DND-41 (cell line): Measurements from ENCODE around the gene SLFN12L.
"Not testable (repeated sequence)": the region's sequence is repeated elsewhere in the genome, so short reads cannot be mapped to it uniquely, and the experiment has no call there.

Experiments
- ATAC-seq: fragments of 200-7000 bp; cut with Tn5 transposase; 3 replicates; pipeline ENCODE4 v1.9.1; 2021; ENCODE audit warnings: low read depth; ENCODE audit not compliant: insufficient read depth
- DNase-seq: peaks from one replicate; pipeline ENCODE4 v3.0.0-alpha.2; 2020
- H2AFZ ChIP-seq: 2 replicates; pipeline ENCODE4 v1.6.0; 2012; ENCODE audit warnings: low read depth, low read length
- H3K27ac ChIP-seq: 2 replicates; pipeline ENCODE4 v1.5.1; 2012; ENCODE audit warnings: low read length, inconsistent platforms
- H3K27me3 ChIP-seq: fragments of 200-600 bp; sonication (generic); 2 replicates; pipeline ENCODE4 v1.6.0; 2012; ENCODE audit warnings: low read length, mild to moderate bottlenecking, inconsistent platforms; ENCODE audit not compliant: insufficient read depth, poor library complexity
- H3K36me3 ChIP-seq: 2 replicates; pipeline ENCODE4 v1.5.1; 2012; ENCODE audit warnings: low read length, inconsistent platforms; ENCODE audit not compliant: insufficient read depth
- H3K4me1 ChIP-seq: 2 replicates; pipeline ENCODE4 v1.5.1; 2012; ENCODE audit warnings: mild to moderate bottlenecking, low read length; ENCODE audit not compliant: insufficient read depth
- H3K4me2 ChIP-seq: 2 replicates; pipeline ENCODE4 v1.6.0; 2012; ENCODE audit warnings: mild to moderate bottlenecking, moderate library complexity, low read length, inconsistent platforms; ENCODE audit not compliant: insufficient read depth
- H3K4me3 ChIP-seq, 2 experiments: fragments of 200-600 bp in 1 of 2; shearing (Covaris generic) in 1 of 2; 2 replicates each; pipeline ENCODE4 v1.5.1; 2012 to 2016; ENCODE audit warnings: inconsistent platforms in 2 of 2, low read length in 2 of 2, mild to moderate bottlenecking in 2 of 2, low read depth in 1 of 2, moderate library complexity in 1 of 2
- H3K79me2 ChIP-seq: 2 replicates; pipeline ENCODE4 v1.6.0; 2012; ENCODE audit warnings: low read length, inconsistent platforms; ENCODE audit not compliant: insufficient read depth
- H3K9ac ChIP-seq: 2 replicates; pipeline ENCODE4 v1.6.0; 2012; ENCODE audit warnings: low read depth, mild to moderate bottlenecking, inconsistent platforms, low read length, moderate library complexity
- H3K9me3 ChIP-seq: 2 replicates; pipeline ENCODE4 v1.5.1; 2012; ENCODE audit warnings: low read length, moderate library complexity, mild to moderate bottlenecking, inconsistent platforms; ENCODE audit not compliant: insufficient read depth, severe bottlenecking
- H4K20me1 ChIP-seq: 2 replicates; pipeline ENCODE4 v1.6.0; 2012; ENCODE audit warnings: low read length; ENCODE audit not compliant: insufficient read depth
- CTCF ChIP-seq: IDR thresholded peaks from 2 replicates; pipeline ENCODE4 v1.5.1; 2012; ENCODE audit warnings: borderline replicate concordance, low read length, moderate library complexity, mild to moderate bottlenecking; ENCODE audit not compliant: poor library complexity, severe bottlenecking; ENCODE audit errors: extremely low read depth
- EZH2 ChIP-seq: IDR thresholded peaks from 3 replicates; pipeline ENCODE4 v1.6.1; 2012; ENCODE audit warnings: borderline replicate concordance, low read depth, mild to moderate bottlenecking, moderate library complexity, low read length, inconsistent platforms; ENCODE audit not compliant: severe bottlenecking

The SLFN12L gene

GRCh38 chr17:35523296-35523695 is 14.2 kb downstream of the SLFN12L start:
- H3K36me3 ChIP-seq: peaks cover 53% of the 10 kb centered on the region
- no peaks in the 10 kb centered on the region for H3K9me3 ChIP-seq
- peak overlapping the region; percentile 55; the same call in 1 of the 2 replicates for H3K27ac ChIP-seq
- TF ChIP-seq EZH2: no peak
- H2AFZ ChIP-seq: no peak overlapping the region
- H4K20me1 ChIP-seq: peaks cover 40% of the 10 kb centered on the region
- peaks cover 99% of the 10 kb centered on the region for H3K79me2 ChIP-seq
- peaks cover 60% of the 10 kb centered on the region for H3K4me1 ChIP-seq
- ATAC-seq (no peak), DNase-seq (no peak)
- H3K4me2 ChIP-seq: 0 out of 2 replicates have a peak overlapping the region, but pooled peaks have one; percentile 34
- H3K9ac ChIP-seq: no peak overlapping the region
- H3K4me3 ChIP-seq: no peak overlapping the region
- no peaks in the 10 kb centered on the region for H3K27me3 ChIP-seq

- H3K27me3 ChIP-seq, H3K9me3 ChIP-seq, H2AFZ ChIP-seq, H3K4me3 ChIP-seq: not testable (repeated sequence)
- Histone ChIP-seq H3K79me2 (peaks cover 99% of the 10 kb centered on the region), H3K4me1 (peaks cover 56% of the 10 kb centered on the region), H3K9ac (peak overlapping the region; percentile 5; the same call in 1 of the 2 replicates), H3K4me2 (peak overlapping the region; percentile 38), H4K20me1 (peaks cover 39% of the 10 kb centered on the region), H3K36me3 (peaks cover 55% of the 10 kb centered on the region), H3K27ac (peak overlapping the region; percentile 75)
- ATAC-seq (peak; percentile 98), DNase-seq (peak; percentile 68)
These were observed 15.7 kb downstream of the SLFN12L start for GRCh38 chr17:35521654-35522256.

GRCh38 chr17:35521150-35521549 is 16.3 kb downstream of the SLFN12L start:
- Histone ChIP-seq H3K79me2 (peaks cover 99% of the 10 kb centered on the region), H3K27ac (peak overlapping the region; percentile 75), H3K4me2 (peak overlapping the region; percentile 38), H3K9me3 (no peaks in the 10 kb centered on the region), H2AFZ (no peak overlapping the region), H3K4me1 (peaks cover 56% of the 10 kb centered on the region), H3K27me3 (no peaks in the 10 kb centered on the region), H3K9ac (peak overlapping the region; percentile 5; the same call in 1 of the 2 replicates), H4K20me1 (peaks cover 44% of the 10 kb centered on the region), H3K4me3 (no peak overlapping the region; a peak in 1 of 4 replicates), H3K36me3 (peaks cover 58% of the 10 kb centered on the region)
- ATAC-seq: no peak
- TF ChIP-seq EZH2: no peak
- no peak for TF ChIP-seq CTCF
- DNase-seq: no peak

- no peak overlapping the region for H3K27ac ChIP-seq
- peaks cover 68% of the 10 kb centered on the region for H3K36me3 ChIP-seq
- no peak overlapping the region for H3K9ac ChIP-seq
- H3K79me2 ChIP-seq: peaks cover 100% of the 10 kb centered on the region
- no peak for DNase-seq
- H3K4me1 ChIP-seq: peaks cover 56% of the 10 kb centered on the region
- no peaks in the 10 kb centered on the region for H3K9me3 ChIP-seq
- no peak for ATAC-seq
- no peaks in the 10 kb centered on the region for H3K27me3 ChIP-seq
- H3K4me3 ChIP-seq: no peak overlapping the region
- H2AFZ ChIP-seq: no peak overlapping the region
- no peak overlapping the region for H3K4me2 ChIP-seq
- peaks cover 49% of the 10 kb centered on the region for H4K20me1 ChIP-seq
- TF ChIP-seq CTCF (no peak), EZH2 (no peak)
These were observed 17.5 kb downstream of the SLFN12L start for GRCh38 chr17:35519906-35520442.
